A549 (cell line): ENCODE results near the gene ACE. TPM values are rescaled to one million over a fixed set of nuclear protein-coding genes. Genes with fewer than 3 reads are reported as not detected.

Source experiments
- ATAC-seq, 2 experiments: fragments of 200-7000 bp in 1 of 2; fragments of >200 bp in 1 of 2; cut with Nextera tagmentation in 1 of 2; cut with Tn5 transposase in 1 of 2; 3 replicates each; pipeline versions ENCODE4 v1.8.0 to v1.9.1; 2018 to 2020; ENCODE audit warnings: mild to moderate bottlenecking in 1 of 2, moderate library complexity in 1 of 2
- CTCF ChIA-PET: fragments of 300-600 bp; sonication (Branson Sonifier 250); formaldehyde crosslinking; extraction: SDS; loops from one replicate; lab custom pipeline; 2021; ENCODE audit warnings: antibody characterized with exemption, inconsistent platforms; lab: Yijun Ruan, JAX
- POLR2A ChIA-PET: fragments of 350-600 bp; formaldehyde crosslinking; extraction: SDS; loops from one replicate; lab custom pipeline; 2021; ENCODE audit warnings: antibody characterized with exemption, inconsistent platforms; lab: Yijun Ruan, JAX
- DNase-seq, 2 experiments: peaks; one replicate each; pipeline versions ENCODE4 v3.0.0 to v3.0.0-alpha.2; 2011 to 2016; ENCODE audit warnings: low read depth in 1 of 2, low spot score in 1 of 2
- FAIRE-seq: peaks from 2 replicates; lab custom pipeline; 2011; peaks lifted over from hg19 to GRCh38; lab: Jason Lieb, UNC
- H3K27ac ChIP-seq, 2 experiments: fragments of >200 bp; sonication (Bioruptor Twin); formaldehyde crosslinking; 3 replicates each; pipeline ENCODE4 v1.5.1; 2016 to 2017
- H3K4me1 ChIP-seq: fragments of >200 bp; sonication (Bioruptor Twin); formaldehyde crosslinking; 3 replicates; pipeline ENCODE4 v1.6.1; 2016
- H3K4me2 ChIP-seq: fragments of >200 bp; sonication (Bioruptor Twin); formaldehyde crosslinking; 3 replicates; pipeline ENCODE4 v1.6.1; 2016
- H3K4me3 ChIP-seq: fragments of >200 bp; sonication (Bioruptor Twin); formaldehyde crosslinking; 3 replicates; pipeline ENCODE4 v1.5.1; 2016
- H3K9me3 ChIP-seq: fragments of >200 bp; sonication (Bioruptor Twin); formaldehyde crosslinking; 3 replicates; pipeline ENCODE4 v1.6.1; 2016
- BCL3 ChIP-seq: fragments of >200 bp; sonication (Bioruptor Twin); formaldehyde crosslinking; IDR thresholded peaks from 3 replicates; pipeline ENCODE4 v1.6.1; 2016
- CTCF ChIP-seq: fragments of >200 bp; sonication (Bioruptor Twin); formaldehyde crosslinking; IDR thresholded peaks from 3 replicates; pipeline ENCODE4 v1.5.1; 2016
- EHF ChIP-seq: fragments of 250-450 bp; sonication (Bioruptor Pico); IDR thresholded peaks from 2 replicates; pipeline ENCODE4 v1.5.0; 2020; ENCODE audit warnings: mild to moderate bottlenecking
- ELK1 ChIP-seq: fragments of 150-350 bp; IDR thresholded peaks from 2 replicates; pipeline ENCODE4 v1.6.1; 2014; ENCODE audit warnings: low read depth, mild to moderate bottlenecking, low read length
- FOSB ChIP-seq: fragments of 250-450 bp; sonication (Bioruptor Pico); IDR thresholded peaks from 2 replicates; pipeline ENCODE4 v1.5.0; 2020; ENCODE audit warnings: mild to moderate bottlenecking, moderate library complexity
- FOSL2 ChIP-seq, 2 experiments: fragments of 450-650 bp in 1 of 2; fragments of >200 bp in 1 of 2; sonication (Bioruptor Twin) in 1 of 2; formaldehyde crosslinking; IDR thresholded peaks; 2 replicates each; pipeline versions ENCODE4 v1.5.0 to v1.6.1; 2016 to 2020; ENCODE audit warnings: mild to moderate bottlenecking in 1 of 2, moderate library complexity in 1 of 2
- FOXS1 ChIP-seq: fragments of 250-450 bp; sonication (Bioruptor Pico); IDR thresholded peaks from 2 replicates; pipeline ENCODE4 v1.5.0; 2020; ENCODE audit warnings: mild to moderate bottlenecking, moderate library complexity
- HES2 ChIP-seq: fragments of >200 bp; sonication (Bioruptor Twin); formaldehyde crosslinking; IDR thresholded peaks from 2 replicates; pipeline ENCODE4 v1.6.1; 2016
- HOXB5 ChIP-seq: fragments of 250-450 bp; sonication (Bioruptor Pico); IDR thresholded peaks from 2 replicates; pipeline ENCODE4 v1.5.0; 2020; ENCODE audit warnings: mild to moderate bottlenecking, moderate library complexity
- KDM1A ChIP-seq: fragments of 200-600 bp; sonication (generic); IDR thresholded peaks from 2 replicates; pipeline ENCODE4 v1.6.1; 2016; ENCODE audit warnings: low read depth, mild to moderate bottlenecking
- KDM5A ChIP-seq: fragments of 200-600 bp; sonication (generic); IDR thresholded peaks from 2 replicates; pipeline ENCODE4 v1.6.1; 2016; ENCODE audit warnings: antibody characterized with exemption, mild to moderate bottlenecking
- MAX ChIP-seq: IDR thresholded peaks from 2 replicates; pipeline ENCODE4 v1.6.1; 2012
- MAZ ChIP-seq: fragments of 150-350 bp; IDR thresholded peaks from 2 replicates; pipeline ENCODE4 v1.6.1; 2014; ENCODE audit warnings: antibody characterized with exemption, low read depth, low read length, borderline replicate concordance
- NPAS2 ChIP-seq: fragments of 250-450 bp; sonication (Bioruptor Pico); IDR thresholded peaks from 2 replicates; pipeline ENCODE4 v1.8.0; 2022; ENCODE audit warnings: mild to moderate bottlenecking, moderate library complexity, borderline replicate concordance
- POLR2A ChIP-seq: IDR thresholded peaks from 2 replicates; pipeline ENCODE4 v1.6.1; 2012; ENCODE audit warnings: mild to moderate bottlenecking, low read length
- TP53 ChIP-seq: fragments of 250-450 bp; sonication (Bioruptor Pico); IDR thresholded peaks from 2 replicates; pipeline ENCODE4 v1.5.0; 2021; ENCODE audit warnings: mild to moderate bottlenecking, moderate library complexity
- USF2 ChIP-seq: fragments of 450-650 bp; IDR thresholded peaks from 2 replicates; pipeline ENCODE4 v1.6.1; 2014; ENCODE audit warnings: antibody characterized with exemption
- ZC3H11A ChIP-seq: fragments of 450-650 bp; IDR thresholded peaks from 2 replicates; pipeline ENCODE4 v1.6.1; 2014; ENCODE audit warnings: antibody characterized with exemption, mild to moderate bottlenecking
- WGBS: methylation state at CpG from one replicate; pipeline ENCODE4 v1.1.6; 2017; ENCODE audit errors: missing lambda C conversion rate; 5-methylcytosine and 5-hydroxymethylcytosine counted together
- polyA plus RNA-seq, 4 experiments: library from polyadenylated mRNA; depleted of rRNA in 3 of 4; stranded (reverse); fragments of >200 nt; fragmentation: RNase III in 1 of 4; extraction: RNeasy Plus Mini Kit Qiagen cat#74134 plus additional on column Dnase treatment in 1 of 4; gene quantifications; 2 replicates in 3 of 4; 3 replicates in 1 of 4; pipeline ENCODE4 v1.2.3, GENCODE V29; 2011 to 2017

The ACE gene
- polyA plus RNA-seq, 2 of the 4 experiments (the other 2 are of a cell fraction), result 0.22 to 0.52 TPM

GRCh38 chr17:63534078-63534570 lies 57.3 kb downstream of the ACE start:
- POLR2A ChIA-PET, result no interaction called here
- no peak for ATAC-seq
- WGBS, result 68% methylated on average over 17 of the region's 17 CpGs

GRCh38 chr17:63534816-63535455 lies 58.1 kb downstream of the ACE start:
- FAIRE-seq (no peak), ATAC-seq (no peak; a peak in 1 of 6 replicates), DNase-seq (no peak)
- ChIA-PET CTCF (interaction anchor here (0.9 to 1.3 kb wide), 2 partner anchors 109 to 110 kb away, joined by 3 to 4 read pairs; no protein-coding TSS in a partner anchor), POLR2A (no interaction called here)
- no peak overlapping the region for H3K27ac ChIP-seq
- no peaks in the 10 kb centered on the region for H3K4me1 ChIP-seq
- 65% methylated on average over 12 of the region's 13 CpGs for WGBS
- H3K9me3 ChIP-seq, result no peaks in the 10 kb centered on the region
- H3K4me3 ChIP-seq, result no peak overlapping the region
- no peak for TF ChIP-seq ZC3H11A
- no peak for TF ChIP-seq NPAS2 (CRISPR knock-in tag)
- TF ChIP-seq CTCF, result no peak
- no peak for TF ChIP-seq FOSL2 (IDR thresholded peaks at IDR 0.05)
- TF ChIP-seq FOSL2 (CRISPR knock-in tag; IDR thresholded peaks at IDR 0.05), result no peak
- TF ChIP-seq HES2, result no peak
- TF ChIP-seq, all 56 proteins: peak for 0
- no peak overlapping the region for H3K4me2 ChIP-seq

More at GRCh38 chr17:63534078-63534570, 57.3 kb downstream of the ACE start:
- DNase-seq (no peak), FAIRE-seq (no peak)
- no peaks in the 10 kb centered on the region for H3K9me3 ChIP-seq
- H3K4me3 ChIP-seq, result no peak overlapping the region
- CTCF ChIA-PET, result interaction anchor here (1.3 kb wide), 1 partner anchor 108 kb away, joined by 4 read pairs; no protein-coding TSS in a partner anchor
- no peak overlapping the region for H3K4me2 ChIP-seq
- TF ChIP-seq USF2 (no peak), FOXS1 (no peak), TP53 (CRISPR knock-in tag) (no peak), KDM1A (no peak), FOSB (CRISPR knock-in tag) (no peak), FOSL2 (IDR thresholded peaks at IDR 0.05) (no peak), FOSL2 (CRISPR knock-in tag; IDR thresholded peaks at IDR 0.05) (no peak), MAZ (no peak)
- H3K27ac ChIP-seq, result no peak overlapping the region
- H3K4me1 ChIP-seq, result no peaks in the 10 kb centered on the region

DNA sequence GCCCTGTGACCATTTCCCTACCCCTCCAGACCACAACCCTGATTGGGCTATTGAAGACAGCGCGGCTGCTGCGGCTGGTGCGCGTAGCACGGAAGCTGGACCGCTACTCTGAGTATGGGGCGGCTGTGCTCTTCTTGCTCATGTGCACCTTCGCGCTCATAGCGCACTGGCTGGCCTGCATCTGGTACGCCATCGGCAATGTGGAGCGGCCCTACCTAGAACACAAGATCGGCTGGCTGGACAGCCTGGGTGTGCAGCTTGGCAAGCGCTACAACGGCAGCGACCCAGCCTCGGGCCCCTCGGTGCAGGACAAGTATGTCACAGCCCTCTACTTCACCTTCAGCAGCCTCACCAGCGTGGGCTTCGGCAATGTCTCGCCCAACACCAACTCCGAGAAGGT lies 58.8 kb downstream of the ACE start:
- ATAC-seq (no peak), FAIRE-seq (no peak), DNase-seq (no peak)
- no peaks in the 10 kb centered on the region for H3K9me3 ChIP-seq
- no peak overlapping the region for H3K4me3 ChIP-seq
- no peak for TF ChIP-seq FOSL2 (IDR thresholded peaks at IDR 0.05)
- no peak for TF ChIP-seq FOSL2 (CRISPR knock-in tag; IDR thresholded peaks at IDR 0.05)
- TF ChIP-seq ELK1, result no peak
- TF ChIP-seq KDM5A, result no peak
- TF ChIP-seq BCL3, result no peak
- TF ChIP-seq POLR2A, result no peak
- TF ChIP-seq HOXB5, result no peak
- TF ChIP-seq EHF (CRISPR knock-in tag), result no peak
- no peak for TF ChIP-seq MAZ
- no peak for TF ChIP-seq MAX
- H3K27ac ChIP-seq, result no peak overlapping the region
- H3K4me1 ChIP-seq, result no peaks in the 10 kb centered on the region
- ChIA-PET CTCF (interaction anchor here (0.9 kb wide), 1 partner anchor 110 kb away, joined by 3 read pairs; no protein-coding TSS in a partner anchor), POLR2A (no interaction called here)
- 82% methylated on average over 23 of the region's 24 CpGs for WGBS
- no peak overlapping the region for H3K4me2 ChIP-seq
